DOHH2 (cell line): Measurements from ENCODE around the gene GRAMD1C.

Experiments used
- EZH2phosphoT487 ChIP-seq: fragments of 200-600 bp; sonication (generic); IDR thresholded peaks from 2 replicates; pipeline ENCODE4 v1.6.1; 2017; ENCODE audit warnings: borderline replicate concordance, mild to moderate bottlenecking, antibody characterized with exemption, low read length, moderate library complexity, mixed read lengths
- TF ChIP-seq, protein P1 (sequence below): fragments of 200-600 bp; sonication (generic); IDR thresholded peaks from one replicate; pipeline ENCODE4 v1.5.1; 2014; ENCODE audit warnings: antibody characterized with exemption, mild to moderate bottlenecking, low read depth, low read length; ENCODE audit not compliant: poor library complexity, severe bottlenecking

DNA sequence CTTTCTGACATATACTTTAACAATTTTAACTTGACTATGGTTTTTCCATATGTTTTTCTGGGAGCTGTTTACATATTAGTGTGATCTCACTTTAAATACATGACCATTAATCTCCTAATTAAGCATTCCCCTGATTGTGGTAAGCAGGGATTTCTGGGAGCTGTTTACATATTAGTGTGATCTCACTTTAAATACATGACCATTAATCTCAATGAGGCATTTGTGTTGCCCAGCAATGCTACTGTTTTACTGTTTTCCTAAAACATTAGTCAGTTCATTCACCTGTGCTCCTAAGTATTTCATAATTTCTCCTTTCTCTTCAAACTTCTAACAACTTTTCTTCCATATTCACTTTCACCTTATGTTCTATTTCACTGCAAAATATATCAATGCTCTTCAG, 3.6 kb upstream of the GRAMD1C start:
- TF ChIP-seq, protein P1, sequence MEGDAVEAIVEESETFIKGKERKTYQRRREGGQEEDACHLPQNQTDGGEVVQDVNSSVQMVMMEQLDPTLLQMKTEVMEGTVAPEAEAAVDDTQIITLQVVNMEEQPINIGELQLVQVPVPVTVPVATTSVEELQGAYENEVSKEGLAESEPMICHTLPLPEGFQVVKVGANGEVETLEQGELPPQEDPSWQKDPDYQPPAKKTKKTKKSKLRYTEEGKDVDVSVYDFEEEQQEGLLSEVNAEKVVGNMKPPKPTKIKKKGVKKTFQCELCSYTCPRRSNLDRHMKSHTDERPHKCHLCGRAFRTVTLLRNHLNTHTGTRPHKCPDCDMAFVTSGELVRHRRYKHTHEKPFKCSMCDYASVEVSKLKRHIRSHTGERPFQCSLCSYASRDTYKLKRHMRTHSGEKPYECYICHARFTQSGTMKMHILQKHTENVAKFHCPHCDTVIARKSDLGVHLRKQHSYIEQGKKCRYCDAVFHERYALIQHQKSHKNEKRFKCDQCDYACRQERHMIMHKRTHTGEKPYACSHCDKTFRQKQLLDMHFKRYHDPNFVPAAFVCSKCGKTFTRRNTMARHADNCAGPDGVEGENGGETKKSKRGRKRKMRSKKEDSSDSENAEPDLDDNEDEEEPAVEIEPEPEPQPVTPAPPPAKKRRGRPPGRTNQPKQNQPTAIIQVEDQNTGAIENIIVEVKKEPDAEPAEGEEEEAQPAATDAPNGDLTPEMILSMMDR: no peak
- TF ChIP-seq EZH2phosphoT487: no peak
